Upper lobe of left lung (tissue), 6 donors: ENCODE data around the gene S100A12. TPM values are rescaled to one million over a fixed set of nuclear protein-coding genes. Genes with fewer than 3 reads are reported as not detected.

Experiments used
- ATAC-seq, 2 donors: fragments of 200-7000 bp; cut with Tn5 transposase; one replicate each; pipeline ENCODE4 v1.9.1; 2022; ENCODE audit warnings: mild to moderate bottlenecking in 2 of 2, moderate library complexity in 2 of 2; ENCODE audit not compliant: low FRiP score in 2 of 2
- DNase-seq, 2 donors: peaks; one replicate each; pipeline ENCODE4 v3.0.0-alpha.2; 2019 to 2020
- H3K27ac ChIP-seq, 4 donors: fragments of 200-600 bp; sonication (generic); one replicate each; pipeline ENCODE4 v1.5.1; 2016 to 2019
- H3K27me3 ChIP-seq, 4 donors: fragments of 200-600 bp; sonication (generic); one replicate each; pipeline ENCODE4 v1.5.1; 2017 to 2019
- H3K36me3 ChIP-seq, 4 donors: fragments of 200-600 bp; sonication (generic); one replicate each; pipeline ENCODE4 v1.5.1; 2016 to 2019
- H3K4me1 ChIP-seq, 4 donors: fragments of 200-600 bp; sonication (generic); one replicate each; pipeline ENCODE4 v1.5.1; 2018 to 2019
- H3K4me3 ChIP-seq, 4 donors: fragments of 200-600 bp; sonication (generic); one replicate each; pipeline ENCODE4 v1.5.1; 2017 to 2019; ENCODE audit warnings: mild to moderate bottlenecking in 2 of 4, moderate library complexity in 1 of 4
- H3K9me3 ChIP-seq, 4 donors: fragments of 200-600 bp; sonication (generic); one replicate each; pipeline ENCODE4 v1.5.1; 2018 to 2019
- CTCF ChIP-seq, 6 experiments: fragments of 450-650 bp in 4 of 6; fragments of 200-600 bp in 2 of 6; sonication (generic) in 2 of 6; IDR thresholded peaks; one replicate each; pipeline ENCODE4 v1.5.1; 2016 to 2019; ENCODE audit warnings: antibody characterized with exemption in 6 of 6
- EP300 ChIP-seq, 4 donors: sonication (generic); formaldehyde crosslinking; IDR thresholded peaks; one replicate each; pipeline ENCODE4 v1.5.1; 2017; ENCODE audit warnings: antibody characterized with exemption in 4 of 4, control low read depth in 2 of 4
- POLR2A ChIP-seq, 4 donors: fragments of 450-650 bp; IDR thresholded peaks; one replicate each; pipeline ENCODE4 v1.5.1; 2016 to 2017; ENCODE audit warnings: antibody characterized with exemption in 4 of 4, mild to moderate bottlenecking in 2 of 4
- POLR2AphosphoS5 ChIP-seq, 2 donors: sonication (generic); formaldehyde crosslinking; IDR thresholded peaks; one replicate each; pipeline ENCODE4 v1.5.1; 2017; ENCODE audit warnings: antibody characterized with exemption in 2 of 2
- WGBS, 2 donors: methylation state at CpG; one replicate each; pipeline ENCODE4 v1.1.5; 2017 to 2018; 5-methylcytosine and 5-hydroxymethylcytosine counted together
- total RNA-seq, 6 donors: library from RNA; depleted of rRNA in 4 of 6; stranded (reverse); fragments of >200 nt in 4 of 6; gene quantifications; one replicate each; pipeline versions ENCODE4 v1.1.0 to v1.2.1, GENCODE V29; 2016 to 2021
- donor health status: DM: no; HTN: no; CAD: no; lungs with moderate emphysema.
- donor health status: DM: no; HTN: yes; CAD: no; lungs with severe emphysema.

The S100A12 gene
- total RNA-seq, 6 donors from 2014 or later = 5.2 to 75.7 (median 32.1) TPM

GRCh38 chr1:153368495-153368894 is 6.9 kb downstream of the S100A12 start:
- Histone ChIP-seq H3K4me3 (no peak overlapping the region), H3K27me3 (no peaks in the 10 kb centered on the region), H3K4me1 (peaks cover 0 to 9% (median 4%) of the 10 kb centered on the region in 4 donors), H3K27ac (peak overlapping the region in 2 of 4 donors; percentile 20 to 60), H3K36me3 (no peaks in the 10 kb centered on the region), H3K9me3 (no peaks in the 10 kb centered on the region)
- WGBS, 2 donors = 45 to 54% methylated on average over 2 of the region's 2 CpGs
- DNase-seq (no peak), ATAC-seq (peak in 1 of 2 donors; percentile 40)
- TF ChIP-seq EP300 (IDR thresholded peaks at IDR 0.05) = no peak
- no peak for TF ChIP-seq POLR2AphosphoS5 (IDR thresholded peaks at IDR 0.05)
- no peak for TF ChIP-seq POLR2A (IDR thresholded peaks at IDR 0.05)
- TF ChIP-seq CTCF (IDR thresholded peaks at IDR 0.05) = no peak

GRCh38 chr1:153367090-153367489 is 8.3 kb downstream of the S100A12 start:
- whole genome bisulfite sequencing, 2 donors = 56 to 71% methylated on average over 2 of the region's 2 CpGs
- DNase-seq (no peak), ATAC-seq (no peak)
- no peaks in the 10 kb centered on the region for H3K9me3 ChIP-seq
- H3K4me3 ChIP-seq = no peak overlapping the region
- TF ChIP-seq EP300 (IDR thresholded peaks at IDR 0.05) (no peak), POLR2AphosphoS5 (IDR thresholded peaks at IDR 0.05) (no peak), POLR2A (IDR thresholded peaks at IDR 0.05) (no peak), CTCF (IDR thresholded peaks at IDR 0.05) (no peak)
- H3K4me1 ChIP-seq = peaks cover 0 to 9% (median 4%) of the 10 kb centered on the region in 4 donors
- H3K36me3 ChIP-seq = no peaks in the 10 kb centered on the region
- no peaks in the 10 kb centered on the region for H3K27me3 ChIP-seq
- peak overlapping the region in 3 of 4 donors; percentile 4 to 60 (median 10) for H3K27ac ChIP-seq

GRCh38 chr1:153366261-153366660 is 9.2 kb downstream of the S100A12 start:
- no peak for TF ChIP-seq POLR2AphosphoS5 (IDR thresholded peaks at IDR 0.05)
- TF ChIP-seq CTCF (IDR thresholded peaks at IDR 0.05) = no peak
- no peak for TF ChIP-seq EP300 (IDR thresholded peaks at IDR 0.05)
- no peak for TF ChIP-seq POLR2A (IDR thresholded peaks at IDR 0.05)
- no peak overlapping the region for H3K4me3 ChIP-seq
- H3K27me3 ChIP-seq = no peaks in the 10 kb centered on the region
- H3K27ac ChIP-seq = peak overlapping the region in 3 of 4 donors; percentile 27 to 60 (median 54)
- peaks cover 0 to 9% (median 4%) of the 10 kb centered on the region in 4 donors for H3K4me1 ChIP-seq
- no peak for DNase-seq
- WGBS, 2 donors = 73 to 85% methylated on average over 6 of the region's 6 CpGs
- no peaks in the 10 kb centered on the region for H3K9me3 ChIP-seq
- no peaks in the 10 kb centered on the region for H3K36me3 ChIP-seq
- no peak for ATAC-seq

- DNase-seq (no peak), ATAC-seq (no peak)
- no peak overlapping the region for H3K4me3 ChIP-seq
- 61 to 69% methylated on average over 7 to 8 of the region's 8 CpGs for WGBS, 2 donors
- no peaks in the 10 kb centered on the region for H3K36me3 ChIP-seq
- H3K9me3 ChIP-seq = no peaks in the 10 kb centered on the region
- TF ChIP-seq EP300 (IDR thresholded peaks at IDR 0.05) (no peak), POLR2AphosphoS5 (IDR thresholded peaks at IDR 0.05) (no peak), POLR2A (IDR thresholded peaks at IDR 0.05) (no peak), CTCF (IDR thresholded peaks at IDR 0.05) (no peak)
- H3K4me1 ChIP-seq = peaks cover 0 to 11% (median 4%) of the 10 kb centered on the region in 4 donors
- no peaks in the 10 kb centered on the region for H3K27me3 ChIP-seq
- H3K27ac ChIP-seq = peak overlapping the region in 3 of 4 donors; percentile 27 to 60 (median 54)
These were observed 9.7 kb downstream of the S100A12 start for GRCh38 chr1:153365696-153366095.
